K562 (cell line): Measurements from ENCODE around the gene THAP9. TPM values are rescaled to one million over a fixed set of nuclear protein-coding genes. Genes with fewer than 3 reads are reported as not detected.
A peak's percentile ranks its signal among the peaks of the same experiment; 100 is the strongest.

Source experiments
- CCAR2 ChIP-seq: fragments of 200-400 bp; formaldehyde crosslinking; IDR thresholded peaks from 2 replicates; pipeline ENCODE4 v1.6.1; 2017; ENCODE audit warnings: mild to moderate bottlenecking, low read depth, low read length
- CTBP1 ChIP-seq: fragments of 450-650 bp; IDR thresholded peaks from 2 replicates; pipeline ENCODE4 v1.6.1; 2016; ENCODE audit warnings: borderline replicate concordance
- CTCFL ChIP-seq: IDR thresholded peaks from 2 replicates; pipeline ENCODE4 v1.6.1; 2011; ENCODE audit warnings: borderline replicate concordance, low read depth, mild to moderate bottlenecking, moderate library complexity, low read length; ENCODE audit not compliant: insufficient read depth, poor library complexity, severe bottlenecking
- GATAD2B ChIP-seq: fragments of 450-650 bp; IDR thresholded peaks from 2 replicates; pipeline ENCODE4 v1.6.1; 2017; ENCODE audit warnings: mild to moderate bottlenecking, borderline replicate concordance
- MGA ChIP-seq: fragments of 450-650 bp; IDR thresholded peaks from 2 replicates; pipeline ENCODE4 v1.6.1; 2016; ENCODE audit warnings: mild to moderate bottlenecking, moderate library complexity
- NONO ChIP-seq, 2 experiments: fragments of 200-400 bp in 1 of 2; fragments of 450-650 bp in 1 of 2; formaldehyde crosslinking in 1 of 2; IDR thresholded peaks; 2 replicates each; pipeline ENCODE4 v1.6.1; 2017; ENCODE audit warnings: low read depth in 2 of 2, mild to moderate bottlenecking in 2 of 2, moderate library complexity in 2 of 2, low read length in 1 of 2
- POLR2A ChIP-seq: fragments of 450-650 bp; conservative IDR thresholded peaks from 2 replicates; pipeline ENCODE4 v1.6.1; 2016
- U2AF2 ChIP-seq: fragments of 200-400 bp; formaldehyde crosslinking; optimal IDR thresholded peaks from 2 replicates; pipeline ENCODE3; 2017; ENCODE audit warnings: low read depth, mild to moderate bottlenecking, low read length
- ZBTB1 ChIP-seq: sonication (generic); formaldehyde crosslinking; IDR thresholded peaks from 2 replicates; pipeline ENCODE4 v1.8.1; 2023; ENCODE audit warnings: missing genetic modification reagents, low read depth, mild to moderate bottlenecking, borderline replicate concordance
- ZFP91 ChIP-seq: sonication (generic); formaldehyde crosslinking; IDR thresholded peaks from 2 replicates; pipeline ENCODE4 v1.8.0; 2022; ENCODE audit warnings: mild to moderate bottlenecking, missing genetic modification reagents
- ZNF696 ChIP-seq: fragments of 250-450 bp; sonication (Bioruptor Pico); conservative IDR thresholded peaks from 2 replicates; pipeline ENCODE4 v1.4.0; 2020; ENCODE audit warnings: mild to moderate bottlenecking, moderate library complexity
- polyA plus RNA-seq, 8 experiments: library from polyadenylated mRNA; depleted of rRNA in 4 of 8; stranded (reverse) in 5 of 8; unstranded in 3 of 8; fragments of >200 nt; fragmentation: Nextera tagmentation in 2 of 8; fragmentation: Illumina TruSeq in 1 of 8; extraction: Ambion mirVana in 2 of 8; extraction: Trizol in 1 of 8; gene quantifications; 2 replicates each; pipeline versions ENCODE4 v1.2.1 to v1.2.3, GENCODE V29; 2011 to 2014; ENCODE audit warnings: inconsistent platforms in 1 of 8, missing spikeins in 1 of 8
- total RNA-seq, 7 experiments: library from RNA; depleted of rRNA in 6 of 7; stranded (reverse); fragments of >200 nt in 6 of 7; fragmentation: Illumina TruSeq in 2 of 7; extraction: Trizol in 2 of 7; gene quantifications; 2 replicates each; pipeline versions ENCODE4 v1.2.1 to v1.2.3, GENCODE V29; 2011 to 2021; ENCODE audit warnings: low replicate concordance in 1 of 7

Gene THAP9
- total and polyA plus RNA-seq, 9 of the 15 experiments (the other 6 are each of a cell fraction or from before 2014, with no cell fraction given) = 3.4 to 7.0 (median 5.4) TPM

GRCh38 chr4:82890901-82891706, 9.4 kb upstream of the THAP9 start, which contains the start of gene SEC31A (continued):
- TF ChIP-seq MGA = peak; percentile 61
- TF ChIP-seq U2AF2 = no peak
- TF ChIP-seq CTCFL = no peak
- TF ChIP-seq CCAR2 = no peak
- TF ChIP-seq GATAD2B = peak; percentile 38; the same call in 1 of the 2 replicates
- TF ChIP-seq ZFP91 = 0 out of 2 replicates have a peak, but pooled peaks have one; percentile 17
- peak; percentile 94 for TF ChIP-seq POLR2A
- TF ChIP-seq ZBTB1 (CRISPR knock-in tag) = peak; percentile 87; the same call in 1 of the 2 replicates
- no peak for TF ChIP-seq ZNF696 (CRISPR knock-in tag)
- TF ChIP-seq CTBP1 = peak; percentile 73
- peak; percentile 28 to 49; a peak in 3 of 4 replicates for TF ChIP-seq NONO (IDR thresholded peaks at IDR 0.05; ENCODE audit: low read depth in 2 of 2, low read length in 1 of 2)
